Liver (tissue), 3 donors: ENCODE data around the gene ASB13.
A peak's percentile ranks its signal among the peaks of the same experiment; 100 is the strongest.

Source experiments
- FOXA2 ChIP-seq: IDR thresholded peaks from 2 replicates; pipeline ENCODE4 v1.6.1; 2016; ENCODE audit warnings: antibody characterized with exemption
- GABPA ChIP-seq, 2 donors: IDR thresholded peaks in 1 of 2; conservative IDR thresholded peaks in 1 of 2; 2 replicates each; pipeline ENCODE4 v1.6.1; 2016; ENCODE audit warnings: antibody characterized with exemption in 2 of 2, mild to moderate bottlenecking in 1 of 2, moderate library complexity in 1 of 2
- JUND ChIP-seq, 2 donors: IDR thresholded peaks; 2 replicates each; pipeline ENCODE4 v1.6.1; 2016; ENCODE audit warnings: antibody characterized with exemption in 2 of 2
- RAD21 ChIP-seq, 2 donors: IDR thresholded peaks; 2 replicates each; pipeline ENCODE4 v1.6.1; 2016; ENCODE audit warnings: antibody characterized with exemption in 2 of 2, mild to moderate bottlenecking in 2 of 2
- TAF1 ChIP-seq: conservative IDR thresholded peaks from 2 replicates; pipeline ENCODE4 v1.6.1; 2016; ENCODE audit warnings: antibody characterized with exemption, mild to moderate bottlenecking
- TF ChIP-seq, protein P1 (sequence below): fragments of 150-350 bp; IDR thresholded peaks from 2 replicates; pipeline ENCODE4 v1.5.1; 2017; ENCODE audit warnings: improper control_type of control experiment, low read depth, low read length; ENCODE audit not compliant: missing input control
- TF ChIP-seq, protein P2 (sequence below): IDR thresholded peaks from 2 replicates; pipeline ENCODE4 v1.6.1; 2016; ENCODE audit warnings: antibody characterized with exemption, mild to moderate bottlenecking
- TF ChIP-seq, protein P3 (sequence below): IDR thresholded peaks from 2 replicates; pipeline ENCODE4 v1.6.1; 2016; ENCODE audit warnings: antibody characterized with exemption
- TF ChIP-seq, protein P4 (sequence below): IDR thresholded peaks from 2 replicates; pipeline ENCODE4 v1.6.1; 2016; ENCODE audit warnings: antibody characterized with exemption
- donor health status: healthy.
- donor health status: healthy.

DNA sequence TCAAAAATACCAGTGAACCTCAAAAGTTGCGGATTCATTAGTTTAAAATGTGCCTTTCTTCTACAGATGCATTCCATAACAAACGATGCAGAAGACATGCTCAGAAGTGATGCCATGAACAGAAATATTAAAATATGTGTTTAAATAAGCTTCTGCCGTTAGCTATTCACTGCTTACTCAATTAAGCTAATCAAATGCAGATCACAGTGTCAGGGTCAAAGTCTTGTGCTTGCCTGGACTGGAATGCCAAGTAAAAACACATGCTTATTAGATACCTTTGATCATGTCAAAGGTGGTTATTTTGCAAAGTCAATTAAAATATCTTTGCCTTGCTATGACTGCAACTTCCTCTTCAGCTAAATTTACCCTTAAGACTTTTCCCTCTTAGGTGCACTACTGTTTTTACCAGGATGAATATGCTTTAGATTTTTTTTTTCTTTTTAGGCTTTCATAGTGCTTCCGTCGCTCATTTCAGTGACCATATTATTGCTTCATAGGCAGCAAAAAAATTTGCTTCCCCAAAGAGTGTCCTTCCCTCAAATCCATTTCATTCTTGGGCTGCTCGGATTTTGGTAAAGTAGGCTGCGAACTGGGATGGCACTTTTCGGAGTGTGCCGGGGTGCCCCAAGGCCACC is 905 bp downstream of the ASB13 start:
- TF ChIP-seq, protein P1, sequence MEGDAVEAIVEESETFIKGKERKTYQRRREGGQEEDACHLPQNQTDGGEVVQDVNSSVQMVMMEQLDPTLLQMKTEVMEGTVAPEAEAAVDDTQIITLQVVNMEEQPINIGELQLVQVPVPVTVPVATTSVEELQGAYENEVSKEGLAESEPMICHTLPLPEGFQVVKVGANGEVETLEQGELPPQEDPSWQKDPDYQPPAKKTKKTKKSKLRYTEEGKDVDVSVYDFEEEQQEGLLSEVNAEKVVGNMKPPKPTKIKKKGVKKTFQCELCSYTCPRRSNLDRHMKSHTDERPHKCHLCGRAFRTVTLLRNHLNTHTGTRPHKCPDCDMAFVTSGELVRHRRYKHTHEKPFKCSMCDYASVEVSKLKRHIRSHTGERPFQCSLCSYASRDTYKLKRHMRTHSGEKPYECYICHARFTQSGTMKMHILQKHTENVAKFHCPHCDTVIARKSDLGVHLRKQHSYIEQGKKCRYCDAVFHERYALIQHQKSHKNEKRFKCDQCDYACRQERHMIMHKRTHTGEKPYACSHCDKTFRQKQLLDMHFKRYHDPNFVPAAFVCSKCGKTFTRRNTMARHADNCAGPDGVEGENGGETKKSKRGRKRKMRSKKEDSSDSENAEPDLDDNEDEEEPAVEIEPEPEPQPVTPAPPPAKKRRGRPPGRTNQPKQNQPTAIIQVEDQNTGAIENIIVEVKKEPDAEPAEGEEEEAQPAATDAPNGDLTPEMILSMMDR, result no peak
- TF ChIP-seq RAD21 (IDR thresholded peaks at IDR 0.05), result no peak
- TF ChIP-seq, protein P2, sequence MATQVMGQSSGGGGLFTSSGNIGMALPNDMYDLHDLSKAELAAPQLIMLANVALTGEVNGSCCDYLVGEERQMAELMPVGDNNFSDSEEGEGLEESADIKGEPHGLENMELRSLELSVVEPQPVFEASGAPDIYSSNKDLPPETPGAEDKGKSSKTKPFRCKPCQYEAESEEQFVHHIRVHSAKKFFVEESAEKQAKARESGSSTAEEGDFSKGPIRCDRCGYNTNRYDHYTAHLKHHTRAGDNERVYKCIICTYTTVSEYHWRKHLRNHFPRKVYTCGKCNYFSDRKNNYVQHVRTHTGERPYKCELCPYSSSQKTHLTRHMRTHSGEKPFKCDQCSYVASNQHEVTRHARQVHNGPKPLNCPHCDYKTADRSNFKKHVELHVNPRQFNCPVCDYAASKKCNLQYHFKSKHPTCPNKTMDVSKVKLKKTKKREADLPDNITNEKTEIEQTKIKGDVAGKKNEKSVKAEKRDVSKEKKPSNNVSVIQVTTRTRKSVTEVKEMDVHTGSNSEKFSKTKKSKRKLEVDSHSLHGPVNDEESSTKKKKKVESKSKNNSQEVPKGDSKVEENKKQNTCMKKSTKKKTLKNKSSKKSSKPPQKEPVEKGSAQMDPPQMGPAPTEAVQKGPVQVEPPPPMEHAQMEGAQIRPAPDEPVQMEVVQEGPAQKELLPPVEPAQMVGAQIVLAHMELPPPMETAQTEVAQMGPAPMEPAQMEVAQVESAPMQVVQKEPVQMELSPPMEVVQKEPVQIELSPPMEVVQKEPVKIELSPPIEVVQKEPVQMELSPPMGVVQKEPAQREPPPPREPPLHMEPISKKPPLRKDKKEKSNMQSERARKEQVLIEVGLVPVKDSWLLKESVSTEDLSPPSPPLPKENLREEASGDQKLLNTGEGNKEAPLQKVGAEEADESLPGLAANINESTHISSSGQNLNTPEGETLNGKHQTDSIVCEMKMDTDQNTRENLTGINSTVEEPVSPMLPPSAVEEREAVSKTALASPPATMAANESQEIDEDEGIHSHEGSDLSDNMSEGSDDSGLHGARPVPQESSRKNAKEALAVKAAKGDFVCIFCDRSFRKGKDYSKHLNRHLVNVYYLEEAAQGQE, result no peak
- no peak for TF ChIP-seq GABPA (IDR thresholded peaks at IDR 0.05 in 1 of 2, conservative IDR thresholded peaks at IDR 0.05 in 1 of 2)
- TF ChIP-seq, protein P3, sequence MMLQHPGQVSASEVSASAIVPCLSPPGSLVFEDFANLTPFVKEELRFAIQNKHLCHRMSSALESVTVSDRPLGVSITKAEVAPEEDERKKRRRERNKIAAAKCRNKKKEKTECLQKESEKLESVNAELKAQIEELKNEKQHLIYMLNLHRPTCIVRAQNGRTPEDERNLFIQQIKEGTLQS, result no peak
- TF ChIP-seq JUND (IDR thresholded peaks at IDR 0.05), result peak in 1 of 2 donors; percentile 65
- no peak for TF ChIP-seq TAF1
- TF ChIP-seq, protein P4, sequence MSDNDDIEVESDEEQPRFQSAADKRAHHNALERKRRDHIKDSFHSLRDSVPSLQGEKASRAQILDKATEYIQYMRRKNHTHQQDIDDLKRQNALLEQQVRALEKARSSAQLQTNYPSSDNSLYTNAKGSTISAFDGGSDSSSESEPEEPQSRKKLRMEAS, result peak; percentile 79
- no peak for TF ChIP-seq FOXA2
